GM12873 (cell line): ENCODE measurements around the gene SHISAL2A.

Source experiments
- TF ChIP-seq, protein P1 (sequence below): IDR thresholded peaks from 2 replicates; pipeline ENCODE4 v1.5.1; 2012; ENCODE audit warnings: low read depth, mild to moderate bottlenecking, moderate library complexity, low read length, control low read depth; ENCODE audit not compliant: insufficient read depth; ENCODE audit errors: missing control alignments

The SHISAL2A gene

DNA sequence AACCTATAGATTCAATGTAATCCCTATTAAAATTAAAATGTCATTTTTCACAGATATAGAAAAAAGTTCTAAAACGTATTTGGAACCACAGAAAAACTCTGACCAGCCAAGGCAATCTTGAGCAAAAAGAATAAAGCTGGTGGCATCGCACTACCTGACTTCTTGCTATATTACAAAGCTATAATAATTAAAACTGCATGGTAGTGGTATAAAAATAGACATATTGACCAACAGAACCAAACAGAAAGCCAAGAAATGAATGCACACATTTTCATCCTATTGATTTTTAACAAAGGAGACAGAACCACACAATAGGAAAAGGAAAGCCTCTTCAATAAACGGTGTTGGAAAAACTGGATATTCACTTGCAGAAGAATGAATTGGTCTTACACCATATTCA lies 9.2 kb upstream of the SHISAL2A start:
- TF ChIP-seq, protein P1, sequence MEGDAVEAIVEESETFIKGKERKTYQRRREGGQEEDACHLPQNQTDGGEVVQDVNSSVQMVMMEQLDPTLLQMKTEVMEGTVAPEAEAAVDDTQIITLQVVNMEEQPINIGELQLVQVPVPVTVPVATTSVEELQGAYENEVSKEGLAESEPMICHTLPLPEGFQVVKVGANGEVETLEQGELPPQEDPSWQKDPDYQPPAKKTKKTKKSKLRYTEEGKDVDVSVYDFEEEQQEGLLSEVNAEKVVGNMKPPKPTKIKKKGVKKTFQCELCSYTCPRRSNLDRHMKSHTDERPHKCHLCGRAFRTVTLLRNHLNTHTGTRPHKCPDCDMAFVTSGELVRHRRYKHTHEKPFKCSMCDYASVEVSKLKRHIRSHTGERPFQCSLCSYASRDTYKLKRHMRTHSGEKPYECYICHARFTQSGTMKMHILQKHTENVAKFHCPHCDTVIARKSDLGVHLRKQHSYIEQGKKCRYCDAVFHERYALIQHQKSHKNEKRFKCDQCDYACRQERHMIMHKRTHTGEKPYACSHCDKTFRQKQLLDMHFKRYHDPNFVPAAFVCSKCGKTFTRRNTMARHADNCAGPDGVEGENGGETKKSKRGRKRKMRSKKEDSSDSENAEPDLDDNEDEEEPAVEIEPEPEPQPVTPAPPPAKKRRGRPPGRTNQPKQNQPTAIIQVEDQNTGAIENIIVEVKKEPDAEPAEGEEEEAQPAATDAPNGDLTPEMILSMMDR, result no peak

DNA sequence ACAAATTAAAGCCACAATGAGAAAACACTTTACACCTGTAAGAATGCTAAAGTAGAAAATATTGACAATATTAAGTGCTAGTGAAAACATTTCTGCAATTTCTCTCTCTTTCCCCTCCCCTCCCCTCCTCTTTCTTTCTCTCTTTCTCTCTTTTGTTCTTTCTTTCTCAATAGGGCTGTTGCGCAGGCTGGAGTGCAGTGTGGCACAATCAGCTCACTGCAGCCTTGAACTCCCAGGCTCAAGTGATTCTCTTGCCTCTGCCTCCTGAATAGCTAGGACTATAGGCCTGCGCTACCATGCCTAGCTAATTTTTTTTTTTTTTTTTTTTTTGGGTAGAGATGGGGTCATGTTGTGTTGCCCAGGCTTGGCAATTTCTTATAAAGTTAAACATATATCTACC lies 5.9 kb upstream of the SHISAL2A start:
- TF ChIP-seq, protein P1, result no peak

DNA sequence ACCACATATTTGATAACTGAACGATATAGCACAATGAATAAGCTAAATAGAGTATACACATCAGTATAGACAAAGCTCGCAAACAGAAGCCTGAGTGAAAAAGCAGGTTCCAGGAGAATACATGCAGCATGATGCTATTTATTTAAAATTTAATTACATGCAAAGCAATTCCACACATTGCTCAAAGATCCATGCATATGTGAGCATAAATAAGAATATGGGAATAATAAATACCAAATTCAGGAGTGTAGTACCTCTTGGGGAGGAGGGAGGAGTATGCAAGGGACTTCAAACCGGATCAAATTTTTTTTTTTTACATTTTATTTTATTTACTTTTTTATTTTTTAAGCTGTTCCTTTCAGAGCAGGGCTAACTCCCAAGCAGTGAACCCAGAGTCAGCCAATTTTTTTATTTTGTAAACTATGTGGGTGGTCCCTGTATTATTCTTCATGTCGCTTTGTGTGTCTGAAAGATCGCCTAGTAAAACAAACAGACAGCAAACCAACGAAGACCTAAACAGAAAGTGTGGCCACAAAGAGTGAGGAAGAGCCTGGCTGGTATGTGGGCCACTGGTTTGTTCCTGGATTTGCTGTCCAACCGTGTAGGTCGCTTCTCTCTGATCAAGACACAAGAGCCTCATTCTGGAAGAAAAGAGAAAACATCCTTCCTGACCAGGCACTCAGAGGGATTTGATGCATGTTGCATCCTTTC lies 4.2 kb upstream of the SHISAL2A start:
- TF ChIP-seq, protein P1, result no peak

DNA sequence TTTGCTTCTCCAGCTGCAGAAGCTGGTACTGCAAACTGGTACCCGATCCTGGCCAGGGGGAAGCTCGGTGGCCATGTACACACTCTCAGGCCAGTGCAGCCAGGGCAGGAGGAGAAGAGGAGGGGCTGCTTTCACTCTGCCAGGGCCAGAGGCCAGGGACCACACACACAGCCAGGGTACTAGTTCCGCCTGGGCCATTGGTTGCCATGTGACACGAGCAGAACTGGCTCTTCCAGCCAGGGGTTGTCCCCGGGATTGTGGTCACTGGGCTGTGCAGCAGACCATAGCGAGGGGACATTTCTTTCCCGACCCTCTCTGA lies 3.7 kb upstream of the SHISAL2A start:
- TF ChIP-seq, protein P1, result no peak

DNA sequence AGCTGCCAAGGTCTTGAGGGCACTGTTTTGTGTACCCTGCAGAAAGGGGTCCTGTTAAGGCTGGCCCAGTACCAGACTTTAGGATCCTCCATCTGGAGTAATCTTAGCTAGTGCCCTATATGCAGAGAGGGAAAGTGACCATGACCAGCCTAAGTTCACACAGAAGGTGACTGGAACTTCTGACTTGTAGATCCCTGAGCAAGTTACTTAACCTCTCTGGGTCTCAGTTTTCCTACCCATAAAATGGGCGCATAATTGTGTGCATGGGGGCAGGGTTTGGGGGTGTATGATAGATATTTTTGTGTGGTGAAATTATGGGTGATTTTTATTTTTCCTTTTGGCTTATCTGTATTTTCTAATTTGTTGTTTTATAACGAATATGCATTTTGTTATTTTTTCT lies 3.3 kb upstream of the SHISAL2A start:
- TF ChIP-seq, protein P1, result no peak

DNA sequence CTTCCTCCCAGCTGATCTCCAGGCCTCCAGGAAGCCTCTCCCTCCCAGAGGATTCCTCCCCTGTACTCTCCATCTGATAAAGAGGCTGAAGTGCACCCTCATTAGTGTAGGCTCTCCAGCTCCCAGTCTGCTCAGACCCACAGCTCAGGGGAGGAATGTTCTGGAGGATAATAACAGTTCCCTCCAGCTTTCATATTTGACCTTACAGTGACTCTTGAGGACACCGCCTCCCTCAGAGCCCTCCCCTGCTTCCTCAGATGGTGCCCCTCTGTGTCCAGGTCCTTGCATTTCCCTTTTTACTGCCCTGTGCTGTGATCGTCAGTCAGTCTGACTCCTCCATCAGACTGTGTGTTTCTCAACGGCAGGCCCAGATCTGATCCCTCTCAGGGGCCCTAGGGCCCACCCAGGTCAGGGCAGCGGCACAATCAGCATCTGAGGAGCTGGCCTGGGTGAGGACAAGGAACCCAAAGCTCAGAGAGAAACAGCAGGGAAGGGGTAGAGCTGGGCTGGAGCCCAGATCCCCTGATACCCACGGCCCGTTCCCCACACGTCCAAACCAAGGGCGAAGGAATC lies 1.1 kb upstream of the SHISAL2A start:
- TF ChIP-seq, protein P1, result no peak

DNA sequence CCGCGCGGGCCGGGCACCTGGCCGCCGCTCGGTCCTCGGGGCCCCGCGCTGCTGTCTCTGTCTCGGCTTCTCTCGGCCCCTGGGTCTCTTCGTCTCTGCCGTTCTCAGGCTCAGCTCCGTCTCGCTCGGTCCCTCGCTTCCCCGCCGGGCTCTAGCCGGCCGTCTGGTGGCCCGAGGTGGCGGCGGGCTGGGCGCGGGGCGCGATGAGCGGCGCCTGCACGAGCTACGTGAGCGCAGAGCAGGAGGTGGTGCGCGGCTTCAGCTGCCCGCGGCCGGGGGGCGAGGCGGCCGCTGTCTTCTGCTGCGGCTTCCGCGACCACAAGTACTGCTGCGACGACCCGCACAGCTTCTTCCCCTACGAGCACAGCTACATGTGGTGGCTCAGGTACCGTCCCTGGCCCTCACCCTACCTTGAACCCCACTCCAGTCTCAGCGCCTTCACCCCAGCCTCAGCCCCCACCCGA lies 355 bp downstream of the SHISAL2A start:
- TF ChIP-seq, protein P1, result no peak
